HL-60/S4 treated with retinoic acid at 250 ng/mL for 4 days and 3 days (cell line): ENCODE data around the gene ALKBH7.
"Not testable (repeated sequence)": the region's sequence is repeated elsewhere in the genome, so short reads cannot be mapped to it uniquely, and the experiment has no call there.

Experiments used
- in situ Hi-C: fragments of 300-500 bp; cut with MboI; formaldehyde crosslinking; loops from 2 replicates; pipeline ENCODE4 v1.7.0; 2022; ENCODE audit warnings: low sequenced_read_pairs

The ALKBH7 gene

DNA sequence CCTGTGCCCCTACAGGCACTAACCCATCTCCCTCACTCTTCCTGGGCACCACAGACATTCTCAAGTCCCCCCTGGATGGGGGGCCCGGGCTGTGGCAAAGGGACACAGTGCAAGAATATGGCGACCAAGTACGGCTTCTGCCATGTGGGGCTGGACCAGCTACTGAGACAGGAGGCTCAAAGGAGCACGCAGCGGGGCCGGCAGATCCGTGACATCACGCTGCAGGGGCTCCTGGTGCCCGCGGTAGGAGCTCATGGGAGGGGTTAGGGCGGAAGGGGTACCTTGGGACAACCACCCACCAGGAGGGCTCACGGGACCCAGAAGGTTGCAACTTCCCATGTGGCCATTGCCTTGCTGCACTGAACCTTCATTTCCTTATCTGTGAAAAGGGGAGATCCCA is 23.7 kb downstream of the ALKBH7 start:
- in situ Hi-C loops = no loop called here

DNA sequence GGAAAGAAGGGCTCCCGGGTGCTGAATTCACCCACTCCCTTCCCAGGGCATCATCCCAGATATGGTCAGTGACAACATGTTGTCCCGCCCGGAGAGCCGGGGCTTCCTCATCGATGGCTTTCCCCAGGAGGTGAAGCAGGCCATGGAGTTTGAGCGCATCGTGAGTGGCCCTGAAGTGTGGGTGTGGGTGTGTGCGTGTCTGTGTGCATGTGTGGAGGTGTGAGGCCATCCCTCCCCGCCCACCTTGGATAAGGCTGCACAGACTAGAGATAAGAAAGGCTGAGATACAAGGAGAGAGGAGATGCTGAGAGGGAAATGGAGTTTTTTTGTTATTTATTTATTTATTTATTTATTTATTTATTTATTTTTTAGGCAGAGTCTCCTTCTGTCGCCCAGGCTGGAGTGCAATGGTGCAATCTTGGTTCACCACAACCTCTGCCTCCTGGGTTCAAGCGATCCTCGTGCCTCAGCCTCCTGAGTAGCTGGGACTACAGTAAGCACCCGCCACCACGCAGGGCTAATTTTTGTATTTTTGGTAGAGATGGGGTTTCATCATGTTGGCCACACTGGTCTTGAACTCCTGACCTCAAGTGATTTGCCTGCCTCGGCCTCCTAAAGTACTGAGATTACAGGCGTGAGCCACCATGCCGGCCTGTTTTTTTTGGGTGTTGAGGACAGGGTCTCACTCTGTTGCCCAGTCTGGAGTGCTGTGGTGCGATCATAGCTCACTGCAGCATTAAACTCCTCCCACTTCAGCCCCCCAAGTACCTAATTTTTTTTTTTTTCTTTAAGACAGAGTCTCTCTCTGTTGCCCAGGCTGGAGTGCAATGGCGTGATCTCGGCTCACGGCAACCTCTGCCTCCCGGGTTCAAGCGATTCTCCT is 27.7 kb downstream of the ALKBH7 start:
- in situ Hi-C loops = not testable (repeated sequence)

DNA sequence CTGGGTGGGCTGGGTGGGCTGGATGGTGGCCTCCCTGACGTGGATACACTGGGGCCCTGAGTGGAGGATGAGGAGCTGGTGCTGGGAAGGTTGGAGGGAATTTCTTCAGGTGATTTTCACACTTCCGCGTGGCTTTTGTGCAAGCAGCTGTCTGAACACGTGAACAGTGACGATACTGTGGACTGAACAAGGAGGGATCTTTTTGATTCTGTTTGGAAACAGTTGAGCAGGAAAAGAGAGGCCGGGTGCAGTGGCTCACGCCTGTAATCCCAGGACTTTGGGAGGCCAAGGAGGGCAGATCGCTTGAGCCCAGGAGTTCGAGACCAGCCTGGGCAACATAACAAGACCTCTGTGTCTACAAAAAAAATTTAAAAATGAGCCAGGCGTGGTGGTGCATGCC is 29.5 kb downstream of the ALKBH7 start:
- in situ Hi-C loops = no loop called here

DNA sequence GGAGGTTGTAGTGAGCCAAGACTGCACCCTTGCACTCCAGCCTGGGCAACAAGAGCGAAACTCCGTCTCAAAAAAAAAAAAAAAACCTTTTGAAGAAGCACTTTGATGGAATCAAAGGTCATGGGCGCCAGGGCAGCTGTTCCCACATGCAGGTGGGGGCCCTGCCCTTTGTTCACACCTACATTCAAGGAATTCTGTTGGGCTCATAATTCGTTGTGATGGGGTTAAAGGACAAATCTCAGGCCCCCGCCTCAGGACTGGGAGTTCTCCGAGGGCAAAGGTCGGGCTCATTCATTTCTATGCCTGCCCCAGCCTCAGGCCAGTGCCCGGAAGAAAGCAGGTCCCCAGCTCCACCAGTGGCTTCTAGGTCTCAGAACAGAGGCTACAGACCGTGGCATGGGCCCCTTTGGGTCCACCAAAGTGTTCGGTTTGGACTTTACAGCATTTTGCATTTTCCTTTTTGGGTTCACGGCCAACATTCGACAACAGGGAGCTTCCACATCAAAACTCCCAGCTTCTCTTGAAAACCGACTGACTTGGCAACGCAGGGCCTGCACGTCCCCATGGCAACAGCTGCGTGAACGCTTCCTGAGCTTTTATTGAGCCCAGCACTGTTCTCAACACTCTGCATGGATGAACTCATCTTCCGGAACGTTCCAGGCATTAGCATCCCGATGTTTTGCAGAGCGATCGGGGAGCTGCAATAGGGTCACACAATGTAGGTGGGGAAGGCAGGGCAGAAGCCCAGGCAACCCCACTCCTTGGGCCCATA is 30.4 kb downstream of the ALKBH7 start:
- in situ Hi-C loops = no loop called here

DNA sequence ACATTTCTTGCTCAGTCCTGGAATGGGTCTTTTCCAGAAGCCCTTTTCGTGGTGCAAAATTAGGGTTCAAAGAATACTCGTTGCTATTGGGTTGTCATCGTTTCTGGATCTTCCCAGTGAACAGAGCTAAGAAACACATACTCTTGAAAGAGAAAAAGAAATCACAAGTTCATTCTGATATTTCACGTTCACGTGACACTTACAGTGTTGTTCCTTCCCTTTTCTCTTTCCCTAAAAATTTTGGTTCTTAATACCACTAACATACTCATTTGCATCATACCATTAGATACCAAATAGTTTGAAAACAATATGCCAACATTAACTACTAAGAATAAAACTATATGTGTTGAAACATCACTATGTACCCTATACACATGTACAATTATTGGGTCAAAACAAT is 33.8 kb downstream of the ALKBH7 start:
- in situ Hi-C loops = no loop called here

DNA sequence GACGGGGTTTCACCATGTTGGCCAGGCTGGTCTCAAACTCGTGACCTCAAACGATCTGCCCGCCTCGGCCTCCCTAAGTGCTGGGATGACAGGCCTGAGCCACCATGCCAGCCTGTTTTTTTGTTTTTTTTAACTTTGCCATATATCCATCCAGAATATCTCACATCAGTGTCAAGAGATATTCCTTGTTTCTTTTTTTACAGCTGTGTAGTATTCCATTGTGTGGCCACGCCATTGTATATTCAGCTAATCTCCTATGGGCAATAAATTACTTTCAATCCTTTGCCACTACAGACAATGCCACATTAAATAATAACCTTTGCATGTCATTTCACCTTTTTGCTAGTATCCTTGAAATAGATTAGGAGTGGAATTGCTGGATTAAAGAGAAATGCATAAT is 36.8 kb downstream of the ALKBH7 start:
- in situ Hi-C loops = no loop called here

DNA sequence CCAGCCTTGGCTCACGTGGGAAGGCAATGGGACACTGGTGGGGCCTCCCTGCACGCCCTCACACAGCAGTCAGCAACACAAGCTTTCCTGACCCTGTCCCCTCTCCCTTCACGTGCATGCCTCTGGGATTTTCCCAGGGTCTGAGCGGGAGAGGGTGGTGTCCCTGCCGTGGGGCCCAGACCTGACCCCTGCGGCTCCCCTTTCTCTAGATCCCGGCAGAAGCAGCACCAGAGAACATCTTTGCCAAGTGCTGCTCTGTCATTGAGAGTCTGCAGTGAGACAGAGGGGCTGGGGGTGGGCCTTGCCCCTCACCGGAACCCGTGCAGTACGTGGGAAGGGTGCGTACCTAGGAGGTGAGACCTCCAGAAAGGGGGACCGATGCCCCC is 39.5 kb downstream of the ALKBH7 start:
- in situ Hi-C loops = no loop called here

DNA sequence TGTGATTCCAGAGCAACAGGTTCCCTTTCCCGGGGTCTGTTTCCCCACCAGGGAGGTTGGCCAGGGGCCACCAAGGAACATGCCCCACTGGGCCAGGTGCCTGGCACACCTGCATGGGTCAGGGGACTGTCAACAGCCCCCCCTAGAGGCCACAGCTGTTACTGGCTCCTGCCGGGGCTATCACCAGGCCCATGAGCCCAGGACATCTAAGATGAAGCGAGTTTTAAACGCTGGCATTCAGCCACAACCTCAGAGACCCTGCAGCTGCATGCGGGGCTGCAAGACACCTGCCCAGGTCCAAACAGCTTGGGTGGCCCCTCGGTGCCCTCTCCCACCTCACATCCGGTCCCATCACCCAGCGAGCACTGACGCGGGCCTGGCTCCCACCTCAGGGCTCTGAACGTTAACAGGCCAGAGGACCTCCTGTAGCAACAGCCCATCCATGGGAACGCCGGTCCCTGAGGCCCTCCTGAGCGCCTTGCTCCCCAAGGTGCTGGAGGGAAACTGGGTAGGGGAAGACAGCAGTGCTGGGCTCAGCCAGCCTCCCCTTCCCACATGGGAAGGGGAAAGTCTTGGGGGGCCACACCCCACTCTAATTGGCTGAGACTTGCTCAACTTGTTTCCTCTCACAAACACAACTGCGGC is 40.0 kb downstream of the ALKBH7 start:
- in situ Hi-C loops = no loop called here

DNA sequence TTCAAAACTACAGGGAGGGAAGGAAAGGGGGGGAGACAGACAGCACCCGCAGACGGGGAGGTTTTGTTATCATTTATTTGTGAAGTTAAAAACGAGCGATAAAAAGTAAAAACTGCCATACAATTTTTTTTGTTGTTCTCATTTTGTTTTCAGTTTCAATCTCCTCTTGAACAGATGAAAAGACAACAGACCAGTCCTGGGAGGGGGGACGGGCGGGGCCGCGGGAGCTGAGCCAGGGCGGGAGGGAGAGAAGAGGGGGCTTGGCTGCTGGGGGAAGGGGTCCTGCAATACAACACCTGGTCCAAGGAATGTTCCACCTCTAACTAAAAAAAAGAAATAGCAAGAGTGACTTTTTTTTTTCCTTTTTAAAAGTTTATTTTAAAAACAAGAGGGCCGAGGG is 40.7 kb downstream of the ALKBH7 start:
- in situ Hi-C loops = no loop called here

DNA sequence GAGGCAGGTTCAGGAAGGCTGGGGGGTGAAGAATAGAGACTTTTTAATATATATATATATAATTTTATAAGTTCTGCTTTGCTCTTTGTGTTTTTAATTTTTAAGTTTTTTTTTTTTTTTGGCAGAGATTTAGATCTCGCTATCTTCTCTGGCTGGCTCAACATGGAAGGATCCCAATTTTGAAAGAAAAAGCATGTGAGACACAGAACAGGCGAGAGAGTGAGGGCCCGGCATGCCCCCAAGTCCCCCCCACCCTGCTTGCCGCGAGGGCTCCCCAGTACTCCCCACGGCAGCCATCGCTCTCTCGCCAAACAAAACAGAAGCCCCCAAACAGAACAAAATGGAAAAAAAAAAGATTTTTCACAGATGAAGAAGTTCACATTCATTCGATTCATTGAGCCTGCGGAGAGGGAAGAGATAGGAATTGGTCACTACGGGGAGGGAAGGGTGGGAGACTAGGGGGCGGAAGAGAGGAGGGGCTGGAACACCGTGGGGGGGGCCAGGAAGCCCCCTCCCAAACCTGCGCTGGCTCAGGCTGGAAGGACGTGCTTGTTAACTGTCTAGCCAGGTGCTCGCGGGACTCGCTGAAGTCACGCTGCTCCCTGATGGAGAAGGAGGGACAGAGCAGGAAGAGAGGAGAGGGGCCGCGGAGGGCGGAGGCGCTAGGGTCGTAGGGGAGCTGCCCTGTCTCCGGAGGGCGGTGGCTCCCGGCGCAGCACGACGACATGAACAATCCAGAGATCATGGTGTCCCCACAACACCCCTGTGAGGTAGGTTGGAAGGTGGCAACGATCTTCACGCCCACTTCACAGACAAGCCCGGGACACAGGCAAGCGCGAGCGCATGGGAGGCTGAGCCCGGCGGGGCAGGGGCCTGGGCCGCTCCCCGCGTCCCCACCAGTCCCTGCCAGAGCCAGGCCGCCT is 41.4 kb downstream of the ALKBH7 start:
- in situ Hi-C loops = no loop called here

DNA sequence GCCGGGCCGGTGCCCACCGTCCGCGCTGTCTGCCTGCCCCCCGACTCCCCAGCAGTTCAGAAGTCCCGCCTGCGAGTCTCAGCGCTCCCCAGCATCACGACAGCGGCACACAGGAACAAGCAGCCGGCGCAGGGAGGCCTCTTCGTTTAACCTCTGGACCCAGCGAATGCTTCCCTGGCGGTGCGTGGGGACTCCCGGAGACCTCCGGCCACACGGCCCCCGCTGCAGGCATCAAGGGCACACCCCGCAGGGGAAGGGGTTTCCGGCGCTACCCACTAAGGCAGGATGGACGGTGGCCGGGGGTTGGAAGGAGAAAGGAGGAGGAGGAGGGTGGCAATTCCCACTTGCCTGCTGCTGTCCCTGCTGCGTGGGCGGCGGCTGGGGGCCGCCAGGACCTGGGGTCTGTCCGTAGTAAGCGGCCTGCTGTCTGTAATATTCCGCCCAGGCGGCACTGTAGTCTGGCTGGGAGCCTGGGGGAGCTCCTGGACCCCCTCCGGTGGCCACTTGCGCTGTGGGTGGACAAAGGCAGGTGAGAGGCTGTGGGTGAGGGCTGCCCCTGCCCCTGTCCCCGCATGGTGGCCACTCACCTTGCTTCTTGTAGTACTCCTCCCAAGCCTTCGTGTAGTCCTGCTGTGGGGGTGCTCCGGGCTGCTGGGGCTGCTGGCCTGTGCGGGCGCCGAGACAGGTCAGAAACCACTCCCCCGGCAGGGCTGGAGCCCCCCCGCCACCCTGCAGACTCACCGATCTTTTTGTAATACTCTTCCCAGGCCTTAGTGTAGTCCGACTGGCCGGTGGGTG is 42.4 kb downstream of the ALKBH7 start:
- in situ Hi-C loops = no loop called here

DNA sequence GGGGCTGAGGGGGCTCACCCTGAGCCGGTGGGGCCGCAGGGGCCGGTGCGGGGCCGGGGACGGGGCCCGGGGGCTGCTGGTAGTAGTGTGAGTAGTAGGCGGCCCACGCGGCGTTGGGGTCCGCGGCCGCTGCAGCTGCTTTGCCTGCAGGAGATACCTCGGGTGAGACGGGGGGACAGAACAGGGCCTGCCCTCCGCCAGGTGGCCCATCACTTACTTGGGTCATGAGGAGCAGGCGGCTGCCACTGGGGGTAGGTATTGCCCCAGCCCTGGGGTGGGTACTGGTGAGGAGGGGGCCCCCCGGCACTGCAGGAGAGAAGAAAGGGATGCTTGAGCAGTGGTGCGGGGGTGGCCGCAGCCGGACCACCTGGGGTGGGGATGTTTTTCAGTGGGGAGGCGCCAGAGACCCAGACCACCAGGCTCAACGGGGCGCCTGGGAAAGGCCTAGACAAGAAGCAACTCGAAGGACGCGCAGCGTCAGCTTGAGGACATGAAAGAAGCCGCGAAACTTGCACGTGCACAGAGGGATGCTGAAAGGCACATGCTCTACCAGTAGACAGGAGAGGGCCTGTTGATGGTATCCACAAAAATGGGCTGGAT is 43.1 kb downstream of the ALKBH7 start:
- in situ Hi-C loops = no loop called here

DNA sequence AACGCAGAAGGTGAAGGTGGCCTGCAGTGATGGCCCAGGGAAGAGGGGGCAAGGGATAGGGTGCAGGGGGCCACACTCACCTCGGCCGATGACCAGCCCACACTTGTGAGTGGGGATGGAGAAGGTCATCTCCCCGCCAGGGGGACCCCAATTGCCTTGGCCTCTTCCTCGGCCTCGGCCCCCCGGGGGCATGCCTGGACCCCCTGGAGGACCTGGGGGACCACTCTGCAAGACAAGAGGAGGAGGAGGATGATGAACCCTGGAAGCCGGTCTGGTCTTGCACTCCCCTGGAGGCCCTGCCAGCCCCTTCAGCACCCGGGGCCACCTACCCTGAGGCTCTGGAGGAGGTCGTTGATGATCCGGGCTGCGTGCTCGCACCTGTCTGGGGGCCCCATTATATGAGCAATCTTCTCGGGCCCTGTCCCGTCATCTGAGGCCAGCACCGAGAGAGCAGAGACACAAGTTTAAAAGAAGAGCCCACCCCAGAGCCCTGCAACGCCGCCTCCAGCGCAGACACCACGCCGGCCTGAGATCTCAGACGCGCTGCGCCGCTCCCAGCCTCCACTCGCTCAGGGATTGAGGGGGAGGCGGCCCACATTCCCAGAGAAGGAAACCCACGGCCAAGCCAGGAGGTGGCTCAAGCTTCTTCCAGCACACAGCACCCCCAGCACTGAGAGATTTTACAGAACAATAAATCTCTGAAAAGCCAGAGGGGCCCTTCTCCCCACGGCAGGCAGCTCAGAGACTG is 44.2 kb downstream of the ALKBH7 start:
- in situ Hi-C loops = no loop called here

DNA sequence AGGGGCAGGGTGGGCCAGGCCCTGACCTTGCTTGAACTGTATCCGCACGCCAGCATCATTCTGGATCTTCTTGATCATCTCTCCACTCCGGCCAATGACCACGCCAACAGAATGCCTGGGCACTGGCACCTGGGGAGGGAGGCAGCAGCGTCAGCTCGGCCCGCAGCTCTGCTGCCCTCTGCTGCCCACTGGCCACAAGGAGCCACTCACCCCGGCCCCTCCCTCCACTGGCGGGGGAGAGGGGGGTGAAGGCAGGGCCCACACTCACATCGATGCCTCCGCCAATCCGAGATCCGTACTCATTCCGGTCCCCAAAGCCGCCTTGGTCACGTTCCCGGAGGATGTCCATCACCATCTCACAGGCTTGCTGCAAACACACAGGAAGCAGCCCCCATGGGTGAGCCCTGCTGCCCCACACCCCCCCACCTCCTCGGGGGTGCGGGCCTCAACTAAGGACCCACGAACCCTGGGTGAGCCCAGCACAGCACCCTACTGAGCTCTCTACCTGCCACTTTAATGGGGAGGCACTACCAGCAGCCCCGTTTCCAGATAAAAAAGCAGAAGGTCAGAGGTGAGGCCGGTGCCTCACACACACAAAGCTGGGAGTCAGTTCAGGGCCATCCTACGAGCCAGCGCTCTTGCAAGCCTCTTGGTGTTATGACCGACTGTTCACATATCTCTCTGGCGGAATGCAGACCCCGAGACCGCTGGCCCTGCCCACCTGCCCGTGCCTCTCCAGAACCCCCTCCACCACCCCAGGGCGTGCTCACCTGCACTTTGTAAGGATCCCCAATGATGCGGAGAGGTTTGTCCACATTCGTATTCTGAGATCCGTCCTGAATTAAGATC is 45.3 kb downstream of the ALKBH7 start:
- in situ Hi-C loops = no loop called here

DNA sequence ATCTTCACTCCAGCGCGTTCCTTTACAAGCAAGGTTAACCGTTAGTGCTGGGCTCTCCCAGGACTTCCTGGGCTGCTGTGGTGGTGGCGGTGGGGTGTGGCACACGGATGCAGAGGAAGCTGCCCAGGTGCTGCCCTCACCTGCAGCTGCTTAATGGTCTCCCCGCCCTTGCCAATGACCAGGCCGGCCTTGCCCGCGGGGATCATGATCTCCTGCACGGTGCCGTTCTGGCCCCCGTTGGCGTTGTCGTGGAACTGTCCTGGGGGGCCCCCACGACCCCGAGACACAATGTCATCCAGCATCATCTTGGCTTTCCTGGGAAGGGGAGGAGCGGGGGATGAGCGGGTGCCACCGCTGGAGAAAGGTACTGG is 46.0 kb downstream of the ALKBH7 start:
- in situ Hi-C loops = no loop called here

DNA sequence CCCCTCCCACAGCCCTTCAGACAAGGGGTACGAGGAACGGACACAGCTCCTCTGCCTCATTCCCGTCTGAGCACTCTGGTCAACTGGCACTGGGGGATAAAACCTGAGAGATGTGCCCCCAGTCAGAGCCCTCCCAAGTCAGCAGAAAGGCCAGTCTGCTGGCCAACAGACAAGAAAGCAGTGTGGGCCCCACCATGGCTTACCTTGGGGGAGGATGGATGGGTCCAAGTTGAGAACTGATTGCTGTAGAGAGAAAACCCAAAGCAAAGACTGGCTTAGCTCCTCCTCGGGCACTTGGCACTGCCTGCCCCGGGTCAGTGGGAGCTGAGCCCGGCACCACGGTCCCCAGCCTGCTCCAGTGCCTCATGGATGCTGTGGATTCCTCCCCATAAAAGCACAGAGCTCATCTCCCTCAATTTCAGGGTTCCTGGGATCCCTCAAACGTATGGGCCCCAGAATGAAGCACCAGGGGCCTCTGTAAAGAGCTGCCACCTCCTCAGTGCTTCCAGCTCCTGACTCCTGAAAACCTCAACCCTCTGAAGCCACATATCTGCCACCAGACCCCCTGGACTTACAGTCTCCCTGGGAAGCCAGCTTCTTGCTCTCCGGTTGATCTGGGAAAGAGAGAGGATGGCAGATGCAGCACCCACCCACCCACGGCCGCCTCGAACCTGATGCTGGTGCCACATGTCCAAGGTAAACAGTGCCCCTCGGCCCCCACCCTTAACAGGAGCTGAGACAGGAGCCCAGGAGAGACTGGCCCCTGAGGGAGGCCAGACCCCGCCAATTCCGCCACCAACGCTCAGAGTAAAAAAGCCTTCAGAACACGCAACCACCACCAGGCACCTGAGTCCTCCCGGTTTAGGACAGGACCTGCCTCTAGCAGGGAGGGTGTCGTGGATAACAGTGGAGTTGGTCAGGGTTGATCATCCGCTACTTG is 48.8 kb downstream of the ALKBH7 start:
- in situ Hi-C loops = no loop called here
